Measurements from ENCODE around the gene PVALEF. TPM values are rescaled to one million over a fixed set of nuclear protein-coding genes. Genes with fewer than 3 reads are reported as not detected.

PVALEF gene
- total and polyA plus RNA-seq, 2 of the 8 experiments (the other 6 are each of a cell fraction or from before 2014, with no cell fraction given): 0.03 TPM; not detected in 1

GRCh38 chr17:81197409-81197795 lies 32.1 kb downstream of the PVALEF start:
- Histone ChIP-seq H3K56ac (replicated peaks; ENCODE audit: insufficient read length, low read depth, low read length) (no peak overlapping the region), H2BK12ac (ENCODE audit: low read depth, low read length) (no peak overlapping the region), H3K27ac (ENCODE audit: low read depth, low read length) (no peak overlapping the region), H4K8ac (ENCODE audit: extremely low read depth, insufficient read depth, low read length) (no peak overlapping the region), H2BK120ac (replicated peaks; ENCODE audit: low read depth, low read length) (no peak overlapping the region), H4K20me1 (replicated peaks in 1 of 2; ENCODE audit: control insufficient read depth in 1 of 2, insufficient read depth in 2 of 2, low read length in 2 of 2) (peaks cover 0 to 4% of the 10 kb centered on the region in 2 experiments), H3K36me3 (ENCODE audit: control insufficient read depth in 2 of 4, insufficient read depth in 4 of 4, low read length in 3 of 4) (peaks cover 2 to 26% (median 5%) of the 10 kb centered on the region in 4 experiments; a peak in 3 of 8 replicates), H2BK20ac (ENCODE audit: low read length) (no peak overlapping the region), H3K4me2 (ENCODE audit: insufficient read depth in 1 of 2, low read depth in 2 of 2, low read length in 2 of 2) (no peak overlapping the region), H3K27me3 (replicated peaks in 1 of 4; ENCODE audit: control insufficient read depth in 3 of 4, extremely low read depth in 1 of 4, insufficient read depth in 3 of 4, low read length in 3 of 4) (no peaks in the 10 kb centered on the region), H3K9me3 (ENCODE audit: insufficient read depth in 2 of 2, low read depth in 1 of 2, low read length in 1 of 2) (no peaks in the 10 kb centered on the region), H3K79me2 (ENCODE audit: control insufficient read depth in 1 of 2, insufficient read depth in 2 of 2, low read length in 2 of 2) (no peaks in the 10 kb centered on the region), H2BK5ac (ENCODE audit: low read depth, low read length) (no peak overlapping the region), H3K9ac (replicated peaks in 1 of 4; ENCODE audit: extremely low read depth in 1 of 4, low read depth in 3 of 4, low read length in 3 of 4) (no peak overlapping the region), H3K18ac (ENCODE audit: extremely low read depth, low read length) (no peak overlapping the region), H4K91ac (replicated peaks; ENCODE audit: insufficient read length, low read length) (no peak overlapping the region), H3K23ac (ENCODE audit: insufficient read length) (no peak overlapping the region), H3K23me2 (ENCODE audit: low read depth, low read length) (no peaks in the 10 kb centered on the region), H3K4me1 (replicated peaks in 1 of 4; ENCODE audit: control insufficient read depth in 3 of 4, insufficient read depth in 4 of 4, low read length in 3 of 4) (no peaks in the 10 kb centered on the region; a peak in 1 of 7 replicates), H3K4ac (replicated peaks; ENCODE audit: insufficient read length, low read depth, low read length) (no peak overlapping the region), H2AK5ac (ENCODE audit: low read depth, low read length) (no peak overlapping the region), H4K5ac (ENCODE audit: insufficient read length, low read depth, low read length) (no peak overlapping the region), H3K79me1 (ENCODE audit: low read depth, low read length) (no peaks in the 10 kb centered on the region), H3K4me3 (ENCODE audit: extremely low read depth in 1 of 4, insufficient read depth in 2 of 4, low read depth in 3 of 4, low read length in 4 of 4) (no peak overlapping the region), H2AFZ (ENCODE audit: low read length) (no peak overlapping the region), H2BK15ac (ENCODE audit: low read length) (no peak overlapping the region), H3K14ac (ENCODE audit: insufficient read length) (no peak overlapping the region)
- ChIA-PET POLR2A (ENCODE audit: partially characterized antibody) (interaction anchor here (1.7 kb wide), 1 partner anchor 22 kb away, joined by 3 read pairs; no protein-coding TSS in a partner anchor), CTCF (ENCODE audit: partially characterized antibody) (interaction anchor here (1.1 to 3.7 kb wide), 5 partner anchors 19 to 243 kb away, joined by 3 to 16 read pairs (median 5); no protein-coding TSS in a partner anchor)
- no peak for DNase-seq (ENCODE audit: low read depth in 1 of 2, low spot score in 2 of 2)
- 87% methylated on average over 6 of the region's 14 CpGs; no CpG with 5 or more reads in 1 of the 2 experiments for WGBS, 2 experiments (ENCODE audit: extremely low coverage in 1 of 2, insufficient coverage in 1 of 2, insufficient read length in 1 of 2, insufficient replicate concordance in 2 of 2, low coverage in 1 of 2, low lambda C conversion rate in 2 of 2, missing lambda C conversion rate in 1 of 2)
- FAIRE-seq: no peak
- TF ChIP-seq RAD21 (IDR thresholded peaks at IDR 0.05 in 1 of 2, conservative IDR thresholded peaks at IDR 0.05 in 1 of 2; ENCODE audit: low read depth in 2 of 2, low read length in 2 of 2) (no peak), SIN3A (conservative IDR thresholded peaks at IDR 0.05 in 1 of 2, IDR thresholded peaks at IDR 0.05 in 1 of 2; ENCODE audit: low read depth in 1 of 2, low read length in 2 of 2) (no peak), HDAC2 (IDR thresholded peaks at IDR 0.05; ENCODE audit: borderline replicate concordance in 1 of 2, low read depth in 2 of 2, low read length in 2 of 2) (no peak), TAF7 (optimal IDR thresholded peaks at IDR 0.05; ENCODE audit: borderline replicate concordance, low read depth, low read length) (no peak), EP300 (IDR thresholded peaks at IDR 0.05; ENCODE audit: borderline replicate concordance in 1 of 2, low read depth in 2 of 2, low read length in 2 of 2) (no peak), MAX (IDR thresholded peaks at IDR 0.05) (no peak), RXRA (IDR thresholded peaks at IDR 0.05; ENCODE audit: insufficient read depth, low read depth, low read length) (no peak), TEAD4 (IDR thresholded peaks at IDR 0.05; ENCODE audit: low read depth, low read length) (no peak), CHD2 (IDR thresholded peaks at IDR 0.05; ENCODE audit: low read length) (no peak), ASH2L (IDR thresholded peaks at IDR 0.05; ENCODE audit: low read length) (no peak), E2F6 (IDR thresholded peaks at IDR 0.05) (no peak), JUN (IDR thresholded peaks at IDR 0.05; ENCODE audit: low read depth, low read length) (no peak)
